HepG2 (cell line): ENCODE measurements around the gene COMMD7. TPM values are rescaled to one million over a fixed set of nuclear protein-coding genes. Genes with fewer than 3 reads are reported as not detected.
A peak's percentile ranks its signal among the peaks of the same experiment; 100 is the strongest.

Source experiments
- ATAC-seq: fragments of 200-7000 bp; cut with Tn5 transposase; 3 replicates; pipeline ENCODE4 v1.9.1; 2020; ENCODE audit warnings: mild to moderate bottlenecking, moderate library complexity
- BruUV-seq: library from RNA; stranded (reverse); fragments of 400-500 nt; replicated peaks from 2 replicates; lab custom pipeline; 2021; lab: Mats Ljungman, UMichigan
- CTCF ChIA-PET: fragments of 300-600 bp; formaldehyde crosslinking; extraction: SDS; loops from one replicate; lab custom pipeline; 2021; ENCODE audit warnings: low total read pairs, inconsistent platforms, low intra/inter-chr PET ratio; lab: Yijun Ruan, JAX
- POLR2A ChIA-PET: fragments of 350-600 bp; sonication (Branson Sonifier 250); formaldehyde crosslinking; loops from one replicate; lab custom pipeline; 2020; ENCODE audit warnings: antibody characterized with exemption, inconsistent platforms; lab: Yijun Ruan, JAX
- DNase-seq: peaks from one replicate; pipeline ENCODE4 v3.0.0-alpha.2; 2015; ENCODE audit warnings: low spot score
- FAIRE-seq: peaks from 3 replicates; lab custom pipeline; 2011; peaks lifted over from hg19 to GRCh38; lab: Jason Lieb, UNC
- H2AFZ ChIP-seq: one replicate; pipeline ENCODE4 v1.6.1; 2011; ENCODE audit warnings: low read length, inconsistent platforms
- H3K27ac ChIP-seq: fragments of 300-600 bp; 3 replicates; pipeline ENCODE4 v1.8.0; 2011; ENCODE audit warnings: mixed run types, mild to moderate bottlenecking, mixed read lengths, low read length, inconsistent platforms; ENCODE audit not compliant: insufficient read depth; ENCODE audit errors: extremely low read length
- H3K27me3 ChIP-seq, 2 experiments: fragments of 200-600 bp in 1 of 2; 2 replicates in 1 of 2; 3 replicates in 1 of 2; pipeline versions ENCODE4 v1.6.0 to v1.8.0; 2011; ENCODE audit warnings: low read length in 2 of 2, mild to moderate bottlenecking in 2 of 2, moderate library complexity in 2 of 2, inconsistent platforms in 1 of 2; ENCODE audit not compliant: insufficient read depth in 2 of 2, control insufficient read depth in 1 of 2
- H3K36me3 ChIP-seq, 2 experiments: fragments of 200-600 bp in 1 of 2; replicated peaks in 1 of 2; 2 replicates in 1 of 2; 3 replicates in 1 of 2; pipeline versions ENCODE4 v1.5.1 to v1.8.0; 2011; ENCODE audit warnings: low read length in 2 of 2, inconsistent platforms in 1 of 2; ENCODE audit not compliant: insufficient read depth in 2 of 2, control insufficient read depth in 1 of 2
- H3K4me1 ChIP-seq: 2 replicates; pipeline ENCODE4 v1.5.1; 2012; ENCODE audit warnings: low read length, inconsistent platforms; ENCODE audit not compliant: insufficient read depth
- H3K4me2 ChIP-seq: 2 replicates; pipeline ENCODE4 v1.6.0; 2011; ENCODE audit warnings: low read depth, low read length, inconsistent platforms
- H3K4me3 ChIP-seq, 3 experiments: fragments of 200-600 bp in 1 of 3; sonication (generic), shearing (Covaris generic) in 1 of 3; replicated peaks in 1 of 3; 2 replicates each; pipeline ENCODE4 v1.5.1; 2011 to 2016; ENCODE audit warnings: low read length in 3 of 3, inconsistent platforms in 2 of 3, low read depth in 2 of 3, mild to moderate bottlenecking in 2 of 3, control low read depth in 1 of 3, mixed read lengths in 1 of 3; ENCODE audit not compliant: insufficient read depth in 1 of 3
- H3K79me2 ChIP-seq: one replicate; pipeline ENCODE4 v1.6.1; 2011; ENCODE audit warnings: low read length, inconsistent platforms; ENCODE audit not compliant: insufficient read depth
- H3K9ac ChIP-seq: 2 replicates; pipeline ENCODE4 v1.6.0; 2011; ENCODE audit warnings: mild to moderate bottlenecking, low read depth, low read length, inconsistent platforms; ENCODE audit not compliant: insufficient read depth
- H3K9me3 ChIP-seq: 2 replicates; pipeline ENCODE4 v1.5.1; 2012; ENCODE audit warnings: mild to moderate bottlenecking, low read length
- H4K20me1 ChIP-seq: 2 replicates; pipeline ENCODE4 v1.6.0; 2011; ENCODE audit warnings: inconsistent platforms, mild to moderate bottlenecking, low read length, moderate library complexity; ENCODE audit not compliant: insufficient read depth
- ARNT ChIP-seq: fragments of 450-650 bp; IDR thresholded peaks from 2 replicates; pipeline ENCODE4 v1.6.1; 2017
- CBFB ChIP-seq: sonication (generic); formaldehyde crosslinking; IDR thresholded peaks from 2 replicates; pipeline ENCODE4 v1.4.0; 2020; ENCODE audit warnings: missing genetic modification reagents
- CBX1 ChIP-seq: IDR thresholded peaks from one replicate; pipeline ENCODE4 v1.6.1; 2016; ENCODE audit warnings: antibody characterized with exemption, low read depth
- EZH2 ChIP-seq: conservative IDR thresholded peaks from 2 replicates; pipeline ENCODE4 v1.6.1; 2012; ENCODE audit warnings: mild to moderate bottlenecking, low read depth, low read length, moderate library complexity
- HOXA5 ChIP-seq: sonication (generic); formaldehyde crosslinking; IDR thresholded peaks from 2 replicates; pipeline ENCODE4 v1.4.0; 2020; ENCODE audit warnings: missing genetic modification reagents
- ISL2 ChIP-seq: sonication (generic); formaldehyde crosslinking; IDR thresholded peaks from 2 replicates; pipeline ENCODE4 v1.5.0; 2020; ENCODE audit warnings: missing genetic modification reagents
- JUND ChIP-seq: sonication (generic); formaldehyde crosslinking; IDR thresholded peaks from 2 replicates; pipeline ENCODE4 v1.8.0; 2022; ENCODE audit warnings: mild to moderate bottlenecking, missing genetic modification reagents
- KDM3A ChIP-seq: IDR thresholded peaks from 2 replicates; pipeline ENCODE4 v1.6.1; 2018; ENCODE audit warnings: low read depth, missing compliant biosample characterization
- KLF13 ChIP-seq: sonication (generic); formaldehyde crosslinking; IDR thresholded peaks from 2 replicates; pipeline ENCODE4 v1.4.0; 2020; ENCODE audit warnings: mild to moderate bottlenecking, missing genetic modification reagents
- NFIC ChIP-seq: IDR thresholded peaks from 2 replicates; pipeline ENCODE4 v1.6.1; 2012; ENCODE audit warnings: mild to moderate bottlenecking, low read length, inconsistent platforms
- REL ChIP-seq: sonication (generic); formaldehyde crosslinking; conservative IDR thresholded peaks from 2 replicates; pipeline ENCODE4 v1.8.0; 2022; ENCODE audit warnings: mild to moderate bottlenecking, missing genetic modification reagents, moderate library complexity
- TGIF2 ChIP-seq: IDR thresholded peaks from 2 replicates; pipeline ENCODE4 v1.6.1; 2016; ENCODE audit warnings: control low read depth, missing compliant biosample characterization
- ZBTB1 ChIP-seq: sonication (generic); formaldehyde crosslinking; IDR thresholded peaks from 2 replicates; pipeline ENCODE4 v1.4.0; 2020; ENCODE audit warnings: missing genetic modification reagents, borderline replicate concordance
- ZBTB38 ChIP-seq: sonication (generic); formaldehyde crosslinking; IDR thresholded peaks from 2 replicates; pipeline ENCODE4 v1.5.1; 2020; ENCODE audit warnings: mild to moderate bottlenecking, missing genetic modification reagents
- ZNF292 ChIP-seq: sonication (generic); formaldehyde crosslinking; IDR thresholded peaks from 2 replicates; pipeline ENCODE4 v1.8.1; 2022; ENCODE audit warnings: mild to moderate bottlenecking, low read depth, missing genetic modification reagents, borderline replicate concordance
- ZNF557 ChIP-seq: sonication (generic); formaldehyde crosslinking; IDR thresholded peaks from 2 replicates; pipeline ENCODE4 v1.4.0; 2020; ENCODE audit warnings: missing genetic modification reagents
- ZNF558 ChIP-seq: sonication (generic); formaldehyde crosslinking; IDR thresholded peaks from 2 replicates; pipeline ENCODE4 v1.9.0; 2022; ENCODE audit warnings: mild to moderate bottlenecking, missing genetic modification reagents, borderline replicate concordance
- ZNF563 ChIP-seq: sonication (generic); formaldehyde crosslinking; IDR thresholded peaks from 2 replicates; pipeline ENCODE4 v1.8.0; 2022; ENCODE audit warnings: mild to moderate bottlenecking, moderate library complexity, missing genetic modification reagents
- ZNF672 ChIP-seq: sonication (generic); formaldehyde crosslinking; IDR thresholded peaks from 2 replicates; pipeline ENCODE4 v1.8.1; 2022; ENCODE audit warnings: missing genetic modification reagents
- ZNF850 ChIP-seq: sonication (generic); formaldehyde crosslinking; conservative IDR thresholded peaks from 2 replicates; pipeline ENCODE4 v1.9.0; 2021; ENCODE audit warnings: mild to moderate bottlenecking, missing genetic modification reagents
- WGBS: methylation state at CpG from one replicate; pipeline ENCODE4 v1.1.6; 2017; ENCODE audit warnings: low lambda C conversion rate; 5-methylcytosine and 5-hydroxymethylcytosine counted together
- in situ Hi-C: cut with HindIII; loops from 2 replicates; pipeline ENCODE4 v1.10.0; 2017; ENCODE audit warnings: low pct_unique_long_range_greater_than_20kb; ENCODE audit not compliant: extremely low pct_ligation_motif_present
- intact Hi-C: fragments of 100-400 bp; cut with micrococcal nuclease; formaldehyde crosslinking; loops from one replicate; pipeline ENCODE4 v1.10.0; 2022; ENCODE audit not compliant: unreplicated experiment
- polyA plus RNA-seq, 8 experiments: library from polyadenylated mRNA; depleted of rRNA in 3 of 8; stranded (reverse) in 7 of 8; unstranded in 1 of 8; fragments of >200 nt; fragmentation: Illumina TruSeq in 4 of 8; extraction: Trizol in 4 of 8; gene quantifications; 2 replicates each; pipeline versions ENCODE4 v1.2.1 to v1.2.3, GENCODE V29; 2011 to 2016; ENCODE audit warnings: low read depth in 4 of 8, missing spikeins in 1 of 8, mixed read lengths in 1 of 8; ENCODE audit not compliant: insufficient read depth in 1 of 8
- total RNA-seq, 5 experiments: library from RNA; depleted of rRNA; stranded (reverse); fragments of >200 nt; fragmentation: Illumina TruSeq; extraction: Trizol; gene quantifications; 2 replicates each; pipeline ENCODE4 v1.2.3, GENCODE V29; 2016; ENCODE audit warnings: low read depth in 1 of 5

COMMD7 gene
- total and polyA plus RNA-seq, 2 of the 13 experiments (the other 11 are each of a cell fraction or from before 2014, with no cell fraction given), result 42.1 to 53.3 TPM

DNA sequence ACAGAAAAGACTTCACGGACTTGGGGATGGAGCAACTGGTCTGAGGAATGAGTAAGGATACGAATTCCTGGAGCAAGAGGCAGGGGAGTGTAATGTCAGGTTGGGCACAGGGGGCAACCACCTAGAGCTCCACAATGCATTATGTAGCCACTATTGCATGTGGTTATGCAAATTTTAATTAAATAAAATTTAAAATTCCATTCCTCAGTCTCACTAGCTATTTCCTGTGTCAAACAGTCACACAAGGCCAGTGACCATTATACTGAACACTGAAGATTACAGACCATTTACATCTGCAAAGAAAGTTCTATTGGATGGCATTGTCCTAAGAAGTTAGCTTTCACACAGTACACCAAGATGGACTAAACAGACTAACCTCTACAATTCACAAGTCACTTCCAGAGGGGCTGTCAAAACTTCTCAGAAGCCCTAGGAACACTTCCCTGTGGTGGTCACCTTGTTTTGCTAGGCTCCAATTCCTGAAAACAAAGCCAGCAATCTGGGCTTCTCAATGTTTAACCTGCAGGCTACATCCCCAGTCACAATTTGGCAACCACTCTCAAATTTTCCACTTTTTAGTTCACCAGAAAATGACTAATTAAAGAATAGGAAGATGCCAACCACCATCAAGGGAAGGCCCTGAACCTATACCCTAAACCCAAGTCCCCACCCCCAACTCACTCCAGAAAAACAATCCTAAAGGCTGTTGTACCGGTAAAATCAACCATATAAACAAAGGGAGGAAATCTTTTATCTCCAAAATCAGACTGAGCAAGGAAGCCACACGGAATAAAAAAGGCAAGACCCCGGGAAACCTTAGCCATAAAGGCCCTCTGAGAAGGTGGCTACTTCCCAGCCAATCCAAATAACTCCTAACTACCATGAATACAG, 35.3 kb downstream of the COMMD7 start:
- TF ChIP-seq ZNF672 (CRISPR knock-in tag) (no peak), CBFB (CRISPR knock-in tag) (0 out of 2 replicates have a peak, but pooled peaks have one; percentile 2)
- H3K9me3 ChIP-seq, result no peaks in the 10 kb centered on the region
- peaks cover 8 to 22% of the 10 kb centered on the region in 2 experiments; a peak in 4 of 5 replicates for H3K36me3 ChIP-seq
- no peaks in the 10 kb centered on the region for H4K20me1 ChIP-seq
- WGBS, result 89% methylated on average over 5 of the region's 5 CpGs
- no peak overlapping the region for H2AFZ ChIP-seq
- CTCF ChIA-PET, result no interaction called here
- in situ Hi-C loops (no loop called here), intact Hi-C loops (no loop called here)
- H3K4me1 ChIP-seq, result peaks cover 30% of the 10 kb centered on the region
- H3K27ac ChIP-seq, result peak overlapping the region; percentile 36
- no peak overlapping the region for H3K4me2 ChIP-seq
- H3K9ac ChIP-seq, result no peak overlapping the region
- no peaks in the 10 kb centered on the region for H3K27me3 ChIP-seq
- POLR2A ChIA-PET, result interaction anchor here (0.6 to 1.0 kb wide), 2 partner anchors 27 to 33 kb away, joined by 3 to 6 read pairs; no protein-coding TSS in a partner anchor
- FAIRE-seq (no peak), ATAC-seq (no peak), DNase-seq (no peak)
- BruUV-seq, result no TSS peak
- no peaks in the 10 kb centered on the region for H3K79me2 ChIP-seq
- no peak overlapping the region for H3K4me3 ChIP-seq

DNA sequence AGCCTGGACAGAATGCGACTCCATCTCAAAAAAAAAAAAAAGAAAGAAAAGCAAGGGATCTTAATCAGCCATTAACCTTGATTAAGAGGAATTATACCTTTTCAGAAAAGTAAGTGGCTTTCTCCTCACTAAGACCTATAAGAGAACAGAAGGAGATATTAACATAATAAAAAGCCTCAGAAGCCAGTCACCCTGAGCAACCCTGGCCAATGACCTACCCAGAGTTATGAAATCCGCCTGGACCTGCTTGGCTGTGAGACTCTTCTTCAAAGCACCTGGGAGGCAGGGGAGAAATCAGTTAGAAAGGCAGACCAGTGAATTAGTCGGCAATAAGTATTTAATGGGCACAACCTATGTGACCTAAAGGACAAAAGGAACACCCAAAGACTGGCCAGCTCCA, 36.8 kb downstream of the COMMD7 start:
- no peak overlapping the region for H3K4me3 ChIP-seq
- H3K27me3 ChIP-seq, result no peaks in the 10 kb centered on the region
- ChIA-PET CTCF (no interaction called here), POLR2A (interaction anchor here (1.2 kb wide), 1 partner anchor 21 kb away, joined by 3 read pairs; no protein-coding TSS in a partner anchor)
- DNase-seq, result no peak
- in situ Hi-C loops (no loop called here), intact Hi-C loops (no loop called here)
- no peak for FAIRE-seq
- no peak overlapping the region for H2AFZ ChIP-seq
- H3K4me1 ChIP-seq, result peaks cover 38% of the 10 kb centered on the region
- TF ChIP-seq ISL2 (CRISPR knock-in tag) (no peak), CBX1 (no peak), TGIF2 (no peak), HOXA5 (CRISPR knock-in tag) (no peak), REL (no peak), JUND (CRISPR knock-in tag) (no peak), KLF13 (CRISPR knock-in tag) (no peak), KDM3A (no peak), ZNF557 (CRISPR knock-in tag) (no peak), ARNT (no peak), ZNF558 (no peak), ZBTB38 (no peak), ZNF292 (no peak), EZH2 (no peak), ZNF850 (CRISPR knock-in tag) (no peak), NFIC (no peak), ZBTB1 (CRISPR knock-in tag) (no peak), ZNF563 (CRISPR knock-in tag) (no peak)
- no TSS peak for BruUV-seq
- no peak for ATAC-seq
- peaks cover 8 to 27% of the 10 kb centered on the region in 2 experiments; a peak in 4 of 5 replicates for H3K36me3 ChIP-seq
- H3K9me3 ChIP-seq, result no peaks in the 10 kb centered on the region
- H3K79me2 ChIP-seq, result no peaks in the 10 kb centered on the region
- 93% methylated on average over 3 of the region's 3 CpGs for WGBS
- no peak overlapping the region for H3K4me2 ChIP-seq
- H4K20me1 ChIP-seq, result no peaks in the 10 kb centered on the region
- no peak overlapping the region for H3K27ac ChIP-seq
- H3K9ac ChIP-seq, result no peak overlapping the region
